ENCODE data around the gene SLC7A4. TPM values are rescaled to one million over a fixed set of nuclear protein-coding genes. Genes with fewer than 3 reads are reported as not detected.

Gene SLC7A4
- total RNA-seq, 4 donors from 2014 or later, result 2.2 to 13.0 (median 5.8) TPM

GRCh38 chr22:21055880-21056319, 23.5 kb upstream of the SLC7A4 start:
- no peak for ATAC-seq (ENCODE audit: low FRiP score)
- TF ChIP-seq CTCF (IDR thresholded peaks at IDR 0.05), result no peak
- DNase-seq (ENCODE audit: low spot score), result no peak

- DNase-seq (ENCODE audit: low spot score) (no peak), ATAC-seq (ENCODE audit: low FRiP score) (no peak)
- TF ChIP-seq CTCF (IDR thresholded peaks at IDR 0.05), result no peak
Measured at GRCh38 chr22:21055564-21055834, 23.1 kb upstream of the SLC7A4 start.

GRCh38 chr22:21054714-21055563, 22.6 kb upstream of the SLC7A4 start:
- TF ChIP-seq CTCF (IDR thresholded peaks at IDR 0.05), result no peak
- ATAC-seq (ENCODE audit: low FRiP score) (no peak), DNase-seq (ENCODE audit: low spot score) (no peak)

GRCh38 chr22:21054046-21054713, 21.8 kb upstream of the SLC7A4 start:
- DNase-seq (ENCODE audit: low spot score) (no peak), ATAC-seq (ENCODE audit: low FRiP score) (no peak)

GRCh38 chr22:21052715-21053459, 20.5 kb upstream of the SLC7A4 start:
- no peak for TF ChIP-seq CTCF (IDR thresholded peaks at IDR 0.05)
- no peak for ATAC-seq (ENCODE audit: low FRiP score)
- DNase-seq (ENCODE audit: low spot score), result no peak

More at GRCh38 chr22:21054046-21054713, 21.8 kb upstream of the SLC7A4 start:
- no peak for TF ChIP-seq CTCF (IDR thresholded peaks at IDR 0.05)

- ATAC-seq (ENCODE audit: low FRiP score), result no peak
- no peak for DNase-seq (ENCODE audit: low spot score)
- no peak for TF ChIP-seq CTCF (IDR thresholded peaks at IDR 0.05)
Measured at GRCh38 chr22:21051831-21052400, 19.6 kb upstream of the SLC7A4 start.

Data from omental fat pad (tissue), 4 donors.